Right lobe of liver (tissue), 6 donors: ENCODE results near the gene KLC1. TPM values are rescaled to one million over a fixed set of nuclear protein-coding genes. Genes with fewer than 3 reads are reported as not detected.

Experiments used
- ATAC-seq, 4 donors: fragments of 200-7000 bp; cut with Tn5 transposase; one replicate each; pipeline ENCODE4 v1.9.1; 2020; ENCODE audit warnings: mild to moderate bottlenecking in 4 of 4, moderate library complexity in 4 of 4
- DNase-seq, 3 donors: peaks; one replicate each; pipeline ENCODE4 v3.0.0-alpha.2; 2020
- H3K27ac ChIP-seq, 3 donors: fragments of 200-600 bp; one replicate each; pipeline ENCODE4 v1.8.0; 2022
- H3K27me3 ChIP-seq, 2 donors: fragments of 200-600 bp; one replicate each; pipeline ENCODE4 v1.8.0; 2022
- H3K36me3 ChIP-seq, 4 donors: fragments of 200-600 bp; sonication (generic) in 1 of 4; one replicate each; pipeline versions ENCODE4 v1.5.1 to v1.8.0; 2017 to 2022; ENCODE audit warnings: control low read depth in 1 of 4
- H3K4me1 ChIP-seq, 4 donors: fragments of 200-600 bp; sonication (generic) in 1 of 4; one replicate each; pipeline versions ENCODE4 v1.5.1 to v1.8.0; 2017 to 2022; ENCODE audit warnings: control low read depth in 1 of 4
- H3K4me3 ChIP-seq, 3 donors: fragments of 200-600 bp; one replicate each; pipeline ENCODE4 v1.8.0; 2022
- H3K9me3 ChIP-seq, 4 donors: fragments of 200-600 bp; sonication (generic) in 1 of 4; one replicate each; pipeline versions ENCODE4 v1.5.1 to v1.8.0; 2017 to 2022; ENCODE audit warnings: control low read depth in 1 of 4
- CTCF ChIP-seq, 4 donors: fragments of 200-600 bp in 3 of 4; fragments of 450-650 bp in 1 of 4; IDR thresholded peaks; one replicate each; pipeline versions ENCODE4 v1.5.1 to v1.8.0; 2016 to 2022; ENCODE audit warnings: antibody characterized with exemption in 4 of 4, mild to moderate bottlenecking in 2 of 4
- POLR2A ChIP-seq: fragments of 450-650 bp; IDR thresholded peaks from one replicate; pipeline ENCODE4 v1.6.1; 2017; ENCODE audit warnings: antibody characterized with exemption, mild to moderate bottlenecking
- whole genome bisulfite sequencing: methylation state at CpG from one replicate; pipeline ENCODE4 v1.1.6; 2018; ENCODE audit warnings: low coverage, low lambda C conversion rate; ENCODE audit not compliant: insufficient coverage; ENCODE audit errors: missing lambda C conversion rate; 5-methylcytosine and 5-hydroxymethylcytosine counted together
- intact Hi-C, 2 donors: fragments of 100-400 bp; cut with DNase I; formaldehyde crosslinking; loops; one replicate each; pipeline versions ENCODE4 v1.11.2 to v1.14.1; 2022
- total RNA-seq, 6 experiments: library from RNA; depleted of rRNA in 2 of 6; stranded (reverse); fragments of >200 nt in 2 of 6; fragmentation: NEBNext Ultra II Directional in 3 of 6; extraction: Animal tissue kit (Norgen Biotek cat#: 25700) in 3 of 6; gene quantifications; one replicate each; pipeline versions ENCODE4 v1.1.0 to v1.2.4, GENCODE V29; 2016 to 2023
- donor health status: DM: no; HTN: yes; CAD: no.
- donor health status: DM: no; HTN: no; CAD: no.
- donor health status: DM: no; HTN: no; CAD: no.
- donor health status: DM: no; HTN: yes; CAD: no.
- donor health status: DM: no; HTN: yes; CAD: no.

KLC1 gene
- total RNA-seq, 6 experiments from 2014 or later = 45.8 to 78.9 (median 58.0) TPM

DNA sequence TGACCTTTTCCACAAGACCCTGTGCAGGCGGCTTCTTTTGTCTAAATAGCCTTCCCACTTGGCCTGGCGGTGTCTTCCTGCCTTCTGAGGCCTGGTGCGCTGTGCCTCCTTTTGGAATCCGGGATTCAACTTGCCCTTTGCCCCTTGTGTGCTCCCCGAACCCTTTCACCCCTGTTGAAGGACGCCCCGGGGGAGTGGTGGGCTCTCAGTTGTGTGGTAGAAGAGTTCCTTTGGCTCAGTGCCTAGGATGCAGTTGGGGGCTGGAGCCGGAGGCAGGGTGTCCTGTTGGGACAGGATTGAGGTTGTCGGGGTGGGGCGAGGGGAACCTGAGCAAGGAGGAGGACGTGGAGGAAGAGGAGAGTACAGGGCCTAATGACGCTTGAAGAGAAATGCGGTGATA lies 34.5 kb downstream of the KLC1 start:
- peak overlapping the region; percentile 20 to 37 (median 21) for H3K27ac ChIP-seq
- no peaks in the 10 kb centered on the region for H3K9me3 ChIP-seq
- TF ChIP-seq POLR2A (no peak), CTCF (IDR thresholded peaks at IDR 0.05) (no peak)
- no peaks in the 10 kb centered on the region for H3K27me3 ChIP-seq
- no peak for DNase-seq
- H3K36me3 ChIP-seq = peaks cover 0 to 84% (median 22%) of the 10 kb centered on the region in 4 donors
- 81% methylated on average over 11 of the region's 13 CpGs for WGBS
- no peak overlapping the region for H3K4me3 ChIP-seq
- no peaks in the 10 kb centered on the region for H3K4me1 ChIP-seq
- ATAC-seq = peak in 1 of 4 donors; percentile 13
- intact Hi-C loops = no loop called here

- Histone ChIP-seq H3K4me3 (no peak overlapping the region), H3K27ac (no peak overlapping the region), H3K36me3 (peaks cover 0 to 79% (median 25%) of the 10 kb centered on the region in 4 donors), H3K27me3 (no peaks in the 10 kb centered on the region), H3K9me3 (no peaks in the 10 kb centered on the region), H3K4me1 (no peaks in the 10 kb centered on the region)
- TF ChIP-seq CTCF (IDR thresholded peaks at IDR 0.05) (no peak), POLR2A (no peak)
- 60% methylated on average over 4 of the region's 4 CpGs for WGBS
- intact Hi-C loops = no loop called here
- DNase-seq (no peak), ATAC-seq (no peak)
Measured at GRCh38 chr14:103667671-103668070, 38.7 kb downstream of the KLC1 start.

DNA sequence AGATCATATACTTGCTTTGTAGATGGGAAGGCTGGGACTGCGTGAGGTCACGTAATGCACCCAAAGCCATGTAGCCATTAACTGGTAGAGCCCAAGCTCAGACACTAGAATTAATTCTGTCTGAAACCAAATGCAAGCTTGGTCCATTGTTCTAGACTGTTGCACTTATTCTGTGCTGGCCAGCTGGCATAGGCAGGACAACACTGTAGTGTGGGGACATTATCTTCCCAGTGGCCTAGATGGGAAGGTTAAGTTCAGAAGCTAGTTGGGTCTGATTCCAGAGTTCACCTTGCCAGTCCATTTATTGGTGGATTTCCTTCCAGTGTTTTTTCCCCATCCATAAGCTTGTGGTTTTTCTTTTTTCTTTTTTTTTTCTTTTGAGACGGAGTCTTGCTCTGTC lies 39.1 kb downstream of the KLC1 start:
- no peaks in the 10 kb centered on the region for H3K4me1 ChIP-seq
- H3K4me3 ChIP-seq = no peak overlapping the region
- no peak for DNase-seq
- intact Hi-C loops = no loop called here
- H3K9me3 ChIP-seq = no peaks in the 10 kb centered on the region
- peaks cover 2 to 79% (median 28%) of the 10 kb centered on the region in 4 donors for H3K36me3 ChIP-seq
- TF ChIP-seq POLR2A (no peak), CTCF (IDR thresholded peaks at IDR 0.05) (no peak)
- 89% methylated on average over 3 of the region's 3 CpGs for WGBS
- H3K27me3 ChIP-seq = no peaks in the 10 kb centered on the region
- no peak overlapping the region for H3K27ac ChIP-seq
- no peak for ATAC-seq

DNA sequence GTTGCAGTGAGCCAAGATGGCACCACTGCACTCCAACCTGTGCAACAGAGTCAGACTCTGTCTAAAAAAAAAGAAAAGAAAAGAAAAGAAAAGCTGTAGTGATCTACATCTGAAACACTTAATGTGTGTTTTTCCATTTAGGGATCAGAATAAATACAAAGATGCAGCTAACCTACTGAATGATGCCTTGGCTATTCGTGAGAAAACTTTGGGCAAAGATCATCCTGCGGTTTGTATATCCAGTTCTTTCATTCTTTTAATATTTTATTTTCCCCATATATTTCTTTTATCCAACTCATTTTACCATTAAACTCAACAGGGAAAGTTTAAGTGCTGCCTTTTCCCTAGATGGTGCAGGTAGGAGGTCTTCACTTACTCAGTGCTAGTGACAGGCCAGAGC lies 40.4 kb downstream of the KLC1 start:
- H3K4me1 ChIP-seq = no peaks in the 10 kb centered on the region
- WGBS = 96% methylated on average over 2 of the region's 2 CpGs
- H3K36me3 ChIP-seq = peaks cover 7 to 81% (median 37%) of the 10 kb centered on the region in 4 donors

More for the DNA sequence above, 40.4 kb downstream of the KLC1 start:
- no peak for TF ChIP-seq CTCF (IDR thresholded peaks at IDR 0.05)
- no peak for TF ChIP-seq POLR2A
- Histone ChIP-seq H3K27me3 (no peaks in the 10 kb centered on the region), H3K4me3 (no peak overlapping the region), H3K27ac (no peak overlapping the region), H3K9me3 (no peaks in the 10 kb centered on the region)
- DNase-seq = no peak
- no peak for ATAC-seq
- intact Hi-C loops = no loop called here
